Heart right ventricle (tissue), 16 donors: ENCODE data around the gene NRL. TPM values are rescaled to one million over a fixed set of nuclear protein-coding genes. Genes with fewer than 3 reads are reported as not detected.

Experiments used
- ATAC-seq, 8 donors: fragments of 200-7000 bp; cut with Tn5 transposase; one replicate each; pipeline ENCODE4 v1.9.1; 2020; ENCODE audit warnings: mild to moderate bottlenecking in 8 of 8, moderate library complexity in 8 of 8, moderate number of reproducible peaks in 1 of 8
- DNase-seq, 2 donors: peaks; one replicate each; pipeline ENCODE4 v3.0.0-alpha.2; 2020
- H3K27ac ChIP-seq, 10 donors: fragments of 200-600 bp; sonication (generic) in 2 of 10; one replicate each; pipeline versions ENCODE4 v1.5.0 to v1.8.0; 2020 to 2022; ENCODE audit warnings: mild to moderate bottlenecking in 3 of 10
- H3K27me3 ChIP-seq, 7 donors: fragments of 200-600 bp; one replicate each; pipeline ENCODE4 v1.8.0; 2021 to 2022; ENCODE audit warnings: mild to moderate bottlenecking in 2 of 7
- H3K36me3 ChIP-seq, 9 donors: fragments of 200-600 bp; sonication (generic) in 1 of 9; one replicate each; pipeline versions ENCODE4 v1.5.0 to v1.8.0; 2020 to 2022; ENCODE audit warnings: mild to moderate bottlenecking in 2 of 9
- H3K4me1 ChIP-seq, 9 donors: fragments of 200-600 bp; sonication (generic) in 1 of 9; one replicate each; pipeline versions ENCODE4 v1.5.0 to v1.8.0; 2020 to 2022; ENCODE audit warnings: mild to moderate bottlenecking in 4 of 9
- H3K4me3 ChIP-seq, 10 donors: fragments of 200-600 bp; sonication (generic) in 2 of 10; one replicate each; pipeline versions ENCODE4 v1.5.0 to v1.8.0; 2020 to 2022; ENCODE audit warnings: mild to moderate bottlenecking in 7 of 10, moderate library complexity in 2 of 10
- H3K9me3 ChIP-seq, 11 donors: fragments of 200-600 bp in 10 of 11; sonication (generic) in 2 of 11; one replicate each; pipeline versions ENCODE4 v1.5.0 to v1.8.0; 2013 to 2022; ENCODE audit warnings: mild to moderate bottlenecking in 2 of 11, control low read depth in 1 of 11, moderate library complexity in 1 of 11
- WGBS, 2 donors: extraction: QIAGEN DNeasy Blood & Tissue Kit; methylation state at CpG; one replicate each; pipeline ENCODE4 v1.1.7; 2013; ENCODE audit warnings: inconsistent platforms in 1 of 2; 5-methylcytosine and 5-hydroxymethylcytosine counted together
- intact Hi-C, 10 donors: fragments of 100-400 bp; cut with DNase I; formaldehyde crosslinking; loops; one replicate each; pipeline versions ENCODE4 v1.11.1 to v1.14.2; 2022
- polyA plus RNA-seq, 2 donors: library from polyadenylated mRNA; stranded (reverse); fragments of 200-250 nt; gene quantifications; one replicate each; pipeline ENCODE4 v1.2.3, GENCODE V29; 2013
- total RNA-seq, 10 donors: library from RNA; stranded (reverse); fragmentation: NEBNext Ultra II Directional in 3 of 10; extraction: Animal tissue kit (Norgen Biotek cat#: 25700) in 3 of 10; gene quantifications; one replicate each; pipeline versions ENCODE4 v1.2.1 to v1.2.4, GENCODE V29; 2021 to 2023
- TF ChIP-seq, protein P1 (sequence below), 9 donors: fragments of 200-600 bp; sonication (generic) in 2 of 9; IDR thresholded peaks; one replicate each; pipeline versions ENCODE4 v1.5.0 to v1.8.0; 2021 to 2022; ENCODE audit warnings: antibody characterized with exemption in 9 of 9, mild to moderate bottlenecking in 5 of 9, moderate library complexity in 1 of 9
- donor health status: Arrhythmogenic right ventricular cardiomyopathy.
- donor health status: ischemic (EF 13 %, LVEDD 7.1; RV severe dilation, severe dysfunction).
- donor health status: healthy with polysubstance abuse.
- donor health status: DM: no; HTN: yes; CAD: no.
- donor health status: DM: no; HTN: no; CAD: no.
- donor health status: ischemic (EF 25% LVEDD 6.9; RV normal size, moderate dysfunction).
- donor health status: ischemic (EF 25% LVEDD 5.7; RV mildly dilated, moderate dysfunction).
- donor health status: healthy.
- donor health status: DM: yes; HTN: yes; CAD: no.
- donor health status: Ischemic cardiomyopathy.
- donor health status: ischemic (EF 35%, LVEDD 5.7; RV mildly dilated, moderate dysfunction).
- donor health status: nonischemic (EF 11% LVEDD 7.7; RV severe dilation, severe dysfunction).
- donor health status: DM: yes; HTN: yes; CAD: no.
- donor health status: PGD.
- donor health status: ischemic (EF 29% LVEDD 5.4; RV normal size, mild dysfunction).
- donor health status: nonischemic (EF 23%, LVEDD 6.1; RV moderate dilation, normal function).

Gene NRL
- total and polyA plus RNA-seq, 12 donors: 1.5 to 3.5 (median 2.2) TPM

DNA sequence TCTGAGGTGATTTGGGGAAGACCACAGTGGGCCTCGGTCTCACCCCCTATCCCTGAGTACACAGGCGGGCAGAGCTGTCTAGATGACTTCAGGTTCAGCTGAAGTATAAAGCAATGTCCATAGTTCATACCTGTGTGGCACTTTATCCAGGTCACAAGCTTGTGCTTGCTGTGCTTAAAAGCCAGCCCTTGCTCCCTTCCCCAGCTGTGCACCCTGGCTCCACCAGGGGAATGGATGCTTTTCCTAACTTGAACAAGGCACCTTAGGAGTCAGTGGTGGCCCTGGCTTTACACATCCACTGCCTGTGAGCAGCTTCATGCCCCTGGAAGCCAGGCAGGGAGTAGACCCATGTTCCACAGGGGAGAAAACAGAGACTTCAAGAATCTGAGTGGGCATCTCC, 57.5 kb downstream of the NRL start:
- ATAC-seq (no peak), DNase-seq (no peak)
- intact Hi-C loops: loop anchor here in 5 of 10 donors (5.0 kb wide), 3 partner anchors 35 to 50 kb away; partner anchors contain the start of gene PCK2 (in 3 of the 5)
- no peak overlapping the region for H3K27ac ChIP-seq
- H3K4me3 ChIP-seq: no peak overlapping the region
- H3K9me3 ChIP-seq: no peaks in the 10 kb centered on the region
- H3K27me3 ChIP-seq: peaks cover 0 to 10% (median 0%) of the 10 kb centered on the region in 7 donors
- H3K4me1 ChIP-seq: peaks cover 2 to 10% (median 5%) of the 10 kb centered on the region in 9 donors
- 74 to 82% methylated on average over 2 of the region's 2 CpGs for WGBS, 2 donors
- TF ChIP-seq, protein P1, sequence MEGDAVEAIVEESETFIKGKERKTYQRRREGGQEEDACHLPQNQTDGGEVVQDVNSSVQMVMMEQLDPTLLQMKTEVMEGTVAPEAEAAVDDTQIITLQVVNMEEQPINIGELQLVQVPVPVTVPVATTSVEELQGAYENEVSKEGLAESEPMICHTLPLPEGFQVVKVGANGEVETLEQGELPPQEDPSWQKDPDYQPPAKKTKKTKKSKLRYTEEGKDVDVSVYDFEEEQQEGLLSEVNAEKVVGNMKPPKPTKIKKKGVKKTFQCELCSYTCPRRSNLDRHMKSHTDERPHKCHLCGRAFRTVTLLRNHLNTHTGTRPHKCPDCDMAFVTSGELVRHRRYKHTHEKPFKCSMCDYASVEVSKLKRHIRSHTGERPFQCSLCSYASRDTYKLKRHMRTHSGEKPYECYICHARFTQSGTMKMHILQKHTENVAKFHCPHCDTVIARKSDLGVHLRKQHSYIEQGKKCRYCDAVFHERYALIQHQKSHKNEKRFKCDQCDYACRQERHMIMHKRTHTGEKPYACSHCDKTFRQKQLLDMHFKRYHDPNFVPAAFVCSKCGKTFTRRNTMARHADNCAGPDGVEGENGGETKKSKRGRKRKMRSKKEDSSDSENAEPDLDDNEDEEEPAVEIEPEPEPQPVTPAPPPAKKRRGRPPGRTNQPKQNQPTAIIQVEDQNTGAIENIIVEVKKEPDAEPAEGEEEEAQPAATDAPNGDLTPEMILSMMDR (IDR thresholded peaks at IDR 0.05): no peak
- H3K36me3 ChIP-seq: no peaks in the 10 kb centered on the region

DNA sequence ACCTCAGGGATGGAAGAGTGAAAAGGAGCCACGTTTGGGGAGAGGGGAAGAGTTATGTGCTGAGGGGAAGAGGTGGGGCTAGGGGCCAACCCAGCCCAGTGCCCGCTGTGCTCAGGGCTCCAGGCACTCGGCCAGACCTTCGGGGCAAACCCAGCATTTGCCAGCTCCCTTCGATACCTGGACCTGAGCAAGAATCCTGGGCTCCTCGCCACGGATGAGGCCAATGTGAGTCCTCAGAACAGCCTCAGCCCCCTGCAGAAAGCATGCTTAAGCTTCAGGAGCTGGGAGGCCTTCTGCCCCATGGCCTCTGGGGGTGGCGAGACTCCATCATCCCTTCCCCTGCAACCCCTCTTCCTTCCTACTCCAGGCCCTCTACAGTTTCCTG, 58.0 kb downstream of the NRL start:
- no peaks in the 10 kb centered on the region for H3K9me3 ChIP-seq
- no peak overlapping the region for H3K4me3 ChIP-seq
- TF ChIP-seq, protein P1 (IDR thresholded peaks at IDR 0.05): no peak
- WGBS, 2 donors: 63 to 67% methylated on average over 8 of the region's 8 CpGs
- no peak overlapping the region for H3K27ac ChIP-seq
- intact Hi-C loops: loop anchor here in 5 of 10 donors (5.0 kb wide), 3 partner anchors 36 to 51 kb away; partner anchors contain the start of gene PCK2 (in 3 of the 5)
- ATAC-seq (no peak), DNase-seq (no peak)
- H3K4me1 ChIP-seq: peaks cover 5 to 14% (median 9%) of the 10 kb centered on the region in 9 donors
- peaks cover 0 to 15% (median 0%) of the 10 kb centered on the region in 7 donors for H3K27me3 ChIP-seq
- no peaks in the 10 kb centered on the region for H3K36me3 ChIP-seq

DNA sequence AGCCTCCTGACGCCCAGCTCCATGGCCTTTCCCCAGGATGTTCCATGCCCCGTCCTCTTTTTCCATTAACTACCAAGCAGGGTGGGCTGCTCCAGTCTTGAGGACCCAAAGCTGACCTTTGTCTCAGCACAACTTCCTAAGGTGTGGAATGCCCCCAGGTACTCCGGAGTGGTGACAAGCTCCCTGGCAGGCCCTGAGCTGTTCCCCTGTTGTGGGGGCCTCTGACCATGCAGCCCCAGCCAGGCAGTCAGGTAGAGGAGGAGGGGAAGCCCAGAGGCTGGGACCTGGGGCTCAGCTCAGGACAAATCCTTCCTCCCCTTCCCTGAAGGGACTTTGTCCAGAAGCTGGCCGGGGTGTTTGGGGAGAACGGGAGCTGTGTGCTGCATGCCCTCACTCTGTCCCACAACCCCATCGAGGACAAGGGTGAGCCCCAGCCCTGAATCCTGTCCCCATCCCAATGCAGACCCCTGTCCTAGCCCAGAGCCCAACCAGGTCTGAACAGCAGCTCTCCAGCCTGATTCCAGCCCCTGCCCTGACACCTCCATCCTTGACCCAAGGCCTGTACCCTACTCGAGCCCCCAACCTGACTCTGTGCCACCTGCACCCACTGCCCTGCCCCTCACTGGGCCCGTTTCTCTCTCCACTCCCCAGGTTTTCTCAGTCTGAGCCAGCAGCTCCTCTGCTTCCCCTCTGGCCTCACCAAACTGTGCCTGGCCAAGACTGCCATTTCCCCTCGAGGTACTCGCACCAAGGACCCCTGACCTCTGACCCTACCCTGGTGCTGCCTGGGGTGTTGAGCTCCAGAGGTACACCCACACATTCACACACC, 58.6 kb downstream of the NRL start:
- Histone ChIP-seq H3K4me3 (no peak overlapping the region), H3K27ac (no peak overlapping the region), H3K36me3 (no peaks in the 10 kb centered on the region), H3K4me1 (peaks cover 5 to 19% (median 13%) of the 10 kb centered on the region in 9 donors), H3K9me3 (no peaks in the 10 kb centered on the region), H3K27me3 (peaks cover 0 to 20% (median 0%) of the 10 kb centered on the region in 7 donors)
- WGBS, 2 donors: 80 to 84% methylated on average over 10 of the region's 10 CpGs
- intact Hi-C loops: loop anchor here in 5 of 10 donors (5.0 kb wide), 3 partner anchors 36 to 51 kb away; partner anchors contain the start of gene PCK2 (in 3 of the 5)
- ATAC-seq: no peak
- TF ChIP-seq, protein P1 (IDR thresholded peaks at IDR 0.05): no peak
- no peak for DNase-seq

GRCh38 chr14:24054646-24055045, 60.1 kb downstream of the NRL start:
- H3K4me1 ChIP-seq: peaks cover 5 to 21% (median 13%) of the 10 kb centered on the region in 9 donors
- TF ChIP-seq, protein P1 (IDR thresholded peaks at IDR 0.05): no peak
- no peaks in the 10 kb centered on the region for H3K9me3 ChIP-seq
- no peak overlapping the region for H3K27ac ChIP-seq
- intact Hi-C loops: loop anchor here in 5 of 10 donors (5.0 kb wide), 3 partner anchors 38 to 53 kb away; partner anchors contain the start of gene PCK2 (in 3 of the 5)
- no peak overlapping the region for H3K4me3 ChIP-seq
- H3K36me3 ChIP-seq: no peaks in the 10 kb centered on the region
- DNase-seq: no peak
- peaks cover 0 to 20% (median 0%) of the 10 kb centered on the region in 7 donors for H3K27me3 ChIP-seq
- no peak for ATAC-seq
- WGBS, 2 donors: 89 to 94% methylated on average over 9 of the region's 9 CpGs
